HG02759 (cell line): ENCODE measurements around the gene YIPF4.
A peak's percentile ranks its signal among the peaks of the same experiment; 100 is the strongest.
"Not testable (repeated sequence)": the region's sequence is repeated elsewhere in the genome, so short reads cannot be mapped to it uniquely, and the experiment has no call there.

Experiments
- ATAC-seq: cut with Tn5 transposase; IDR thresholded peaks from one replicate; pipeline ENCODE4 v1.9.1; 2021; ENCODE audit warnings: mild to moderate bottlenecking, moderate library complexity; ENCODE audit not compliant: unreplicated experiment

The YIPF4 gene

DNA sequence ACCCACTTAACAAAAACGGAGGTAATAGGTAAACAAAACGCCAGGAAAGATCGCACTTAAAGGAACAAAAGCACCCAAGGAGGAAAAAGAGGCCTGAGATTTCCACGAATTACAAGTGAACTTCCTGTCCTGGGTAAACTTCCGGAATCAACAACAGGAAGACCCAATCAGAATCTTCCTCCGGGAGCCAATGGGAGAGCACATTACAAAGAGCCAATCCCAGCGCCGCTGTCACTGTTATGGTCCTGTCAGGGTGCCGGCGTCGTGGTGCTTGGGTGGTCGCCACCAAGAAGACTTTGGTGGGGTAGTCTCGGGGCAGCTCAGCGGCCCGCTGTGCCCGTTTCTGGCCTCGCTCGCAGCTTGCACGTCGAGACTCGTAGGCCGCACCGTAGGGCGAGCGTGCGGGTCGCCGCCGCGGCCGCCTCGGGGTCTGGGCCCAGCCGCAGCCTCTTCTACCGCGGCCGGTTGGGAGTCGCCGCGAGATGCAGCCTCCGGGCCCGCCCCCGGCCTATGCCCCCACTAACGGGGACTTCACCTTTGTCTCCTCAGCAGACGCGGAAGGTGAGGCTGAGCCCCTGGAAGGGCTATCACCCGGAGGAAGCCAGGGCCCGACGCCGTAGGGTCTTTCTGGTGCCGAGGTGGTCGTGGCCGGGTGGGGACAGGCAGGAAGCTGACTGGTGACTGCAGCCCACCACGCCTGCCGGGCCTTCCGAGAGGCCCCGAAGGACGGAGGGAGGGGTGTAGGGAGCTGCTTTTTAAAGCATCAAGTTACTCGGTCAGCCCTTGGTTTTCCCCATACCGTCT is at the start of gene YIPF4:
Gene YIPF4 (plus strand): TSS at position 231 of the 804 bp plus-strand sequence. CDS start 252 bp downstream, at position 483.
- peak; percentile 98 for ATAC-seq

DNA sequence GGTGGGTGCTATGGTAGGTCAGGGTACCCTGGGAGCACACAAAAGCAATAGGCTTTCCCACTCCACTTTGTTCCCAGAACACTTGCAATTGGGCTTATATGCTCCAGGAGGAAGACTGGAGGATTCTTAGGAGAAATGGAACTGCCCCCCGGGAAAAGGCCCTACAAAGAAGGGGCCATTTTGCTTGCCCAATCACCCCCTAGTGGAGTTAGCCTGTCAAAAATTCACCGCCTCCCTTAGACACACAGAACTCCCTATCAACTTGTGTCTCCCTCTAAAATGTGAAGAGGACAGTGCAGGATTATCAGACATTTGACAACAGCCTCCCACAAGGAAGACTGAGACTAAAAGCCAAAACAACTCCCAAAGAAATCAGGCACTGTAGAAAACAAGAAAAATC is 49.5 kb upstream of the YIPF4 start:
- no peak for ATAC-seq

DNA sequence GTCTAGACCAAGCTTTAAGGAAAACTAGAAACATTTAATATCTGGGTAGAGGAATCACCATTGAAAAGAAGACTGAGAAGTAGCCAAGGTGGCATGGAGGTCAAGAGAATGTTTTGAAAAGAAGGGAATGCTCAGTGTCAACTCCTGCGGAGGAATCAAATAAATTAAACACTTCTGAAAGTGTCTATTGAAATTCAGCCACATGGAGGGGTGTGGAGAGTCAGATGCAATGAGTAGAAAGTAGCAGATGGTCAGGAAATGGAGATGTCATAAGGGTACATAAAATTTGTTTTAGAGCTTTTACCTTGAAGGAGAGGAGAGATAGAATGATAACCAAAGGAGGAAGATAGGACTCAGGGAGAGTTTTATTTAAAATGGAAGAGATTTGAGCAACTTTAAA is 48.1 kb upstream of the YIPF4 start:
- ATAC-seq = no peak

DNA sequence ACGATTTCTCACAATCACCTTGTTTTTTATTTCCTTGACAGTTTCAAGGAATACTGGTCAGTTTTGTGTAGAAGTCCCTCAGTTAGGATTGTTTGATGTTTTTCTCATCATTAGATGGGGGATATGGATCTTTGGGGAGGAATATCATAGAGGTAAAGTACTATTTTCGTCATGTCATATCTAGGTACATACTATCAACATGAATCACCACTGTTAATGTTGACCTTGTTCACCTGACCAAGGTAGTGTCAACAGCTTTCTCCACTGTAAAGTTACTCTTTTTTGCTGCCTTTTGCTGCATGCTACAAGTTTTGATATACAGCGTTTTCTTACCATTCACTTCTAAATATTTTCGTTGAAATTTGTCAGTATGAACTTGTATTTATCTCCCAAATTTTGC is 45.7 kb upstream of the YIPF4 start:
- no peak for ATAC-seq

DNA sequence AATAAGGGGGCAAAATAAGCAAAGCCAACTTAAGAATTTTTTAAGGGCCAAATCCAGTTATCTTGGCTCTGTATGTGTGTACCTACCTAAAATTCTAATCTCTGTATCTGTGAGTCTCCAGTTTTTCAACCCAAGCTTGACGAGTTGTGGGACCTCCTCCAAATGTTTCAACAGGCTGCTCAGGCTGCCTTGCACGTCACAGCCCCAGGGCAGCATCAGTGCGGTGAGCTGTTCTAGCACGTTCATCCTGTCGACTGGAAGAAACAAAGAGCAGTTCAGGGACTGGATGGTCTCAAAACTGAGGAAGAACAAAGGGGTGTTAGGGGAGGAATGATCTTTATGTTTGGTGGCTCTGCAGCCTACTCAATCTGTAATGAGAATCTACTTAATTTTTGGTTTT is 42.4 kb upstream of the YIPF4 start:
- no peak for ATAC-seq

DNA sequence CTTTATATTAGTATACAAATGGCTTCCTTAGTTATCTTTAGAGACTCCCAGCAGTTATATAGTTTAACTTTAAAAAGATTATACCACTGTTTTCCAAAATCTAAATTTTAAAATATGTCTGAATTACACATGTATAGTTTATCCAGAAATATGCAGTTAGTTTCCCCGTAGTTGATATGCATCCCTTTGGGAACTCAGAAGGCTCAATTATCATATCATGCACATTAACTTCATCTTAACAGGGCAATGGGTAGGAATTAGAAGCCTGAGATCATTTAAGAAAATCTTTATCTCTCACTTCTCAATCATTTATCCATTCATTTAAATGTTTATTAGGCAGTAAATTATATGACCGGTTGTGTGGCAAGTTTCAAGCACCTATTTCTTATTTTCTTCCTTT is 40.2 kb upstream of the YIPF4 start:
- no peak for ATAC-seq

DNA sequence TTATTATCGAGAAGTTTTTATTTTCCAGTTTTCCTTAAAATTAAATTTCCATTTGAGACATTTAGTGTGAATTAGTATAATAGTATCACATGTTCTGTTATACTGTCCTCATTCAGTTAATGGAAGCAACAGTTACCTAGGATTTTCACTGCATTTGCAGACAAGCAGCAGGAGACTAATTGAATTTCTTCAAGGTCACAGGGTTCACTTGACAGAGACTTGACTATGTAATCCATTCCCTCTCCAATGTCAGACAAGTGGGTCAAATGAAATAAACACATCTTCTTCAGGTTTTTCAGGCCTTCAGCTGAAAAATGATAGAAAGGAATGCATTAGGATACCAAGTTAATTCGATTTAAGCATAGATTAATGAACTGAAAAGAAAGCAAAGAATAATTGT is 39.7 kb upstream of the YIPF4 start:
- ATAC-seq = no peak

DNA sequence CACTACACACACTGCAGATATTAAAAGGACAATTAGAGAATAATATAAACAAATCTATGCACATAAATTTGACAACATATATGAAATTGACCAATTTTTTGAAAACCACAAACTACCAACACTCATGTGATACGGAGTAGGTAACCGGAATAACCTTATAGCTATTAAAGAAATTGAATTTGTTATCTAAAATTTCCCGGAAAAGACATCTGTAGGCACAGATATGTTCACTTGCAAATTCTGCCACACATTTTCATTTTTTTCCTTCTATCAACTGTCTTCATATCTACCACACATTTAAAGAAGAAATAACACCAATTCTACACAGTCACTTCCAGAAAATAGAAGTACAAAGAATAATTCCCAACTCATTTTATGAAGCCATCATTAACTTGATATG is 35.4 kb upstream of the YIPF4 start:
- no peak for ATAC-seq

DNA sequence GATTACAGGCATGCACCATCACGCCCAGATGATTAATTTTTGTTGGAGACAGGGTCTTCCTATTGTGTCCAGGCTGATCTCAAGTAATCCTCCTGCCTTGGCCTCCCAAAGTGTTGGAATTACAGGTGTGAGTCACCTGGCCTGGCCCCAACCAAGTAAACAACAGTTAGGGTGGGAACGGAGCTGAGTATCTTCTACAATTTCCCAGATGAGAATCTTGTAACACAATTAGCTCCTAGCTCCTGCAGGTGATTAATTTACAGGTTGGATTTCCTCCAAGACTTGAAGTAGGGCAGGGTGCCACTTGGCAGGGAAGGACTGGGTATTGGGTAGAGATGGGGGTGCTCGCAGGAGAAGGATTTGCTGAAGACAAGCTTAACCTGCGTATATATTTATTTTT is 30.8 kb upstream of the YIPF4 start:
- no peak for ATAC-seq

DNA sequence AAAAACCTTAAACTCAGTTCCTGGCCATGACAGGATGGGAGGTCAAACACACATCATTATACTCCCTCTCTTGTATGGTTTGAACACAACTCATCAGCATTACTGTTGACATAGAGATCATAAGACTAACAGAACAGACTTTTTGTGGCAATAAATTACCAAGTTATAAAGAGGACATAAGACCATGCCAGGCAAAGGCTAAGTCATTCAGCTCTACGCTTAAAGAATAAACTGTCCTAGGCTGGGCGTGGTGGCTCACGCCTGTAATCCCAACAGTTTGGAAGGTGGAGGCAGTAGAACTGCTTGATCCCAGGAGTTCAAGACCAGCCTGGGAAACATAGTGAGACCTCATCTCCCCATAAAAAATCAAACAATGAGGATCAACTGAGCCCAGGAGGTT is 29.4 kb upstream of the YIPF4 start:
- ATAC-seq = no peak

DNA sequence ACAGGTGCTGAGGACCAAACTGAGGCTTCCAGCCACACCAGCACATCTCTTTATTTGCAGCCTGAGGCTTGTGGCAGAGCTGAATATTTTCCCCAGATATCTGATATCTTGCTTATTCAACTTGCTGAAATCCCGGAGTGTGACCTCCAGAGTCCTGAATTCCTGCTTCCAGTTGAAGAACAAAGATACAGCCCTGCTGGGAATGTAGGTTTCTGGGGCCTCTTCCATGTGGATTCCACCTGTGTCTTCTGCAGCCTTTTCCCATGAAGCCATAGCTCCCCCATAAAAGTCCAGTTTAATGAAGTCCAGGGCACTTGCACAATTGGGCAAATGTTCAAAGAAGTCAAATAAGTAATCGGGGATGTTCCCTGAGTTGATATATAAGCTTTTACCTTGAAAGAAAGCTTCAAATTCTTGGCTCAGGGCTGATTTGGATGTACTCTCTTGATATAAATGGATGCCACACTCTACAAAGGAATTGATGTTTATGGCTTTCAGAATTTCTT is 27.9 kb upstream of the YIPF4 start:
- ATAC-seq = no peak

DNA sequence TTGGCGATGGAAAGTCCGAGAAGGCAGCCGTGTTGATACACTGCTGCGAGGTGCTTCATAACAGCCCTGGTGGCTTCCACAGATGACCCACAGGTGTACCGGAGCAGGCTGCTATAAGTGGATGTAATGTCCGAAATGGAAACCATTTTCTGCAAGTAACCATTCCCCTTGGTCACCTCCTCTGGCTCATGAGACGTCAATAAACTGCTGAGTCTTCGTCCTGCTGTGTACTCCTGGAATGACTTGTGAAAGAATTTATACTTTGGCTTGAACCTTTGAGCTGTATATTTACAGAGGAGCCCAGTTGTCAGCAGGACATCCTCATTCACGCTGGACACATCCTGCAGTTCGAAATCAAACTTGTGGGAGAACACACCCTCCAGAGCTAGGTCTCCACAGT is 27.4 kb upstream of the YIPF4 start:
- no peak for ATAC-seq

DNA sequence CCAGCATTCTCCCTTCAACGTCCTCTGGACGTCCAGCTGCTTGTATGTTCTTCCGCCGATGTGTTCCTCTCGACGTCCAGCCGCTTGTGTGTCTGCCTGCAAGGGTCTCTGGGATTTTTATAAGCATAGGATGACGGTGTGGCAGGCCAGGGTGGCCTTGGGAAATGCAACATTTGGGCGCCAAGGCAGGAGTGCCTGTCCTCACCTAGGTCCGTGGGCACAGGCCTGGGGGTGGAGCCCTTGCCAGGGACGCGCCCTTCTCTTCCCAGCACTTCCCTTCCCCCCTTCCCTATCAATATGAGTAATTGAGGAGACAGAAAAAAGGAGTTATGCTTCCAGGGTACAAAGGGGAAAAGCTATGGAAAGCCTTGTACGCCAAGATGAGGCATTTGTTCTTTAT is 19.5 kb upstream of the YIPF4 start:
- no peak for ATAC-seq

DNA sequence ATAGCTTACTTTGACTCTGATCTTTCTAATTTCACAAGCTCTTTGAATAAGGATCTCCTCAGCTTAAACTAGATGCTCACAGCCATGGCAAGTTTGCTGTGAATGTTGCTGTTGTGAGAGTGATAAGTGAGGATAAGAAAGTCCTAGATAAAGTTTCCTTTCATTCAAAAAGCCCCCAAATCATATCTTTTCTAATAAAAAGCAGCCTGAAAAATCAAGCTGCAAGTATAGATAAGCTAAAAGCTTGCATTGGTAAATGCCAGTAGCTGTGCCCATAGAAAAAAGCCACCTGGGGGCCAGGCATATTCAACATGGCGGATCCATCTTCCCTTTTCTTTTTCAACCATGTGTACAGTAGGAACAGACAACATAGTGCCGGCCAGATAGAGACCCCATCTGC is 17.3 kb upstream of the YIPF4 start:
- no peak for ATAC-seq

DNA sequence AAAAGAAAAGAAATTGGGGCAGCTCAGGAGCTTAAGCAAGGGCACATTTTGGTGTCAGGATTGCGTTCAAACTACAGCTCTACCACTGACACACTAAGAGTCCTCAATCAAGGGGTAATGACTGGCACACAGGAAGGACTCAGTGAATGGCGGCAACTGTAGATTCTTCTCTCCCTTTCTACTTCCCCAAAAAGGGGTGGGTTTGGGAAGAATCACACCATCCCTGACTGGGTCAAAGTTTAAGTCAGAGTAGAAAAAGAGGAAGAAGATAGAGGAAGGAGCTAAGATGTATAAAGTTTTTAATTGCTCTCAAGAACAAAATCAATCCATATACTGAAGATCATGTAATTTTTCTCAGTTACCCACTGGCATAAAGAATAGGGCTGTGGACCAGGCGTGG is 15.6 kb upstream of the YIPF4 start:
- no peak for ATAC-seq

DNA sequence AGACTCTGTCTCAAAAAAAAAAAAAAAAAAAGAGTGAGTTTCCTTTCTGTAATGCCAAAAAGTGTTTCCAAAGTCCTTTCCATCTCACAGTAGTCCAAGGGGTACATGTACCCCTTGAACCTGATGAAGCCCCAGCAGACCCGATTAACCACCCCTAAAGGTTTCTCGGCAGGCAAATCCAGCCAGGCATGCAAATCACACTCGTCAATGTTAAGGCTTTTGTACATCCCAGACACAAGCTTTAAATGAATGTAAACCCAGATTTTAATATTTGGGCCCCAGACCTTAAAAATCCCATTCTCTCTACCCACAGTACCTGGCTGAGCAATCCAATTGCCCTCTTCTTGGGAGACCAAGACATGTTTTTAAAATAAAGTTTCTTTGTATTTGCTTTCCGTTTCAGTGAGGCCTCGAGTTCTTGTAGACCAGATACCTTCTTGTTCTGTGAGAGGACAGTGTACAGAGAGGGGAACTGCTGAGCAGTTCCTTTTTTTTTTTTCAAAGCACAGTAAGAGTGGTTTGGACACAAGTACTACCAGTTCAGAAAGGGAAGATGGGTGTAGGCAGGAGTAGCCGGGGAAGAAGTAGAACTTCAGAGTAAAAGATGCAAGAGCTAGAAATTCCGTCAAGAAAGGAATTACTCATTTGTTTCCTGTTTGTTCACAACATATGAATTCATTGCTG is 13.1 kb upstream of the YIPF4 start, which contains the start of gene NLRC4:
Gene NLRC4 (minus strand): TSS at position 465 of the 684 bp plus-strand sequence. CDS start 8,111 bp downstream, outside the sequence.
- ATAC-seq = peak; percentile 93

DNA sequence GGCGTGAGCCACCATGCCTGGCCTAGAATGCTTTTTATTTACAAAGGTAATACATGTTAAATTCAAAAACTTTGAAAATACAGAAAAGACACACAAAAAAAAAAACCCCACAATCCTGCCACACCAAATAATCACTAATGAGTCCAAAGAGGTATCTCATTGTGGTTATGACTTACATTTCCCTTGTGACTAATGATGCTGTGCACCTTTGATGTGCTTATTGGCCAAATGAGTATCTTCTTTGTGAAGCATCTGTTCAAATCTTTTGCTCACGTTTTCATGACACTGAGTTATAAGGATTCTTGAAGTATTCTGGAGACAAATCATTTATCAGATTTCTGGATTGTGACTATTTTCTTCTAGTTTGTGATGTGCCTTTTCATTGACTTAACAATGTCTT is 6.6 kb upstream of the YIPF4 start:
- ATAC-seq = no peak

DNA sequence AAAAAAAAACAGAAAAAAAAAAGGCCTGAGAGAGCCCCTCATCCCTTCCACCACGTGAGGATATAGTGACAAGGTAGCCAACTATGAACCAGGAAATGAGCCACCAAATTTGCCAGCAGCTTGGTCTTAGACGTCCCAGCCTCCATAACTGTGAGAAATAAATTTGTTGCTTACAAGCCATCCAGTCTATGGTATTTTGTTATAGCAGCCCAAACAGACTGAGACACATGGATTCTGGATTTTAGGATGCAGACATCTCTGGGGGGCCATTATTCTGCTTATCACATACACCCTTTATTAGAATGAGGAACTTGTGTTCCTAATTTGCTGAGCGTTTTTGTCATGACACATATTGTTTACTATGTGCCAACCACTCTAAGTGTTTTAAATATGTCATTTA is 5.4 kb upstream of the YIPF4 start:
- no peak for ATAC-seq

DNA sequence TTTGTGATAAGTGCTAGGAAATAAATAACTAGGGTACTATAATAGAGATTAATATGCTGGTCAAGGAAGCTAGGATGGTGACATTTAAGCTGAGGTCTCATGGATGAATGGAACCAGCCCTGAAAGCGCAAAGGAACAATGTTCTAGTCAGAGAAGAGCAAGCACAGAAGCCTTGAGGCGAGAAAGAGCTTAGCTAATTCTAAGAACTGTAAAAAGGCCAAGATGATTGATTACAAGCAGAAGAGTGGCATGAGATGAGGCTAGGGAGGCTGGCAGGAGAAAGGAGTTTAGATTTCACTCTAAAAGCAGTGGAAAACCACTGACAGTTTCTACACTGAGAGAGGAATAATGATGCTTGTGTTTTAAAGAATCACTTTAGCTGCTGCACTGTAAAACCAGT is 3.4 kb upstream of the YIPF4 start:
- ATAC-seq = no peak

DNA sequence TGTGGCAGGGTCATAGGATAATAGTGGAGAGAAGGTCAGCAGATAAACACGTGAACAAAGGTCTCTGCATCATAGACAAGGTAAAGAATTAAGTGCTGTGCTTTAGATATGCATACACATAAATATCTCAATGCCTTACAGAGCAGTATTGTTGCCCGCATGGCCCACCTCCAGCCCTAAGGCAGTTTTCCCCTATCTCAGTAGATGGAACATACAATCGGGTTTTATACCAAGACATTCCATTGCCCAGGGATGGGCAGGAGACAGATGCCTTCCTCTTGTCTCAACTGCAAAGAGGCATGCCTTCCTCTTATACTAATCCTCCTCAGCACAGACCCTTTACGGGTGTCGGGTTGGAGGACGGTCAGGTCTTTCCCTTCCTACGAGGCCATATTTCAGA is 1.9 kb upstream of the YIPF4 start:
- ATAC-seq = not testable (repeated sequence)

DNA sequence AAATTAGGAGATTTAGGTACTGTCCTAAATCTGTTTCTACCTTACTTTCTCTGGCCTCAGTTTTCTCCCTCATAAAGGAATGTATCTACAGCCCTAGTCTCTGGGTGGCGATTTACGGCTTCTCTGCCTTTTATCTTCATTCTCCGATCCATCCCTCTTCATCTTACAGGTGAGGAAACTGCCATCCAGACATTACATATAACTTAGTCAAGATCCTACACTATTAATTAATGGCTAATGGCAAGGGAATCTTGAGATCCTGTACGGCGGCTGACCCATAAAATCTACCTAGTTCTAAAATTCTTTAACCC is 386 bp upstream of the YIPF4 start:
- ATAC-seq = peak; percentile 5

DNA sequence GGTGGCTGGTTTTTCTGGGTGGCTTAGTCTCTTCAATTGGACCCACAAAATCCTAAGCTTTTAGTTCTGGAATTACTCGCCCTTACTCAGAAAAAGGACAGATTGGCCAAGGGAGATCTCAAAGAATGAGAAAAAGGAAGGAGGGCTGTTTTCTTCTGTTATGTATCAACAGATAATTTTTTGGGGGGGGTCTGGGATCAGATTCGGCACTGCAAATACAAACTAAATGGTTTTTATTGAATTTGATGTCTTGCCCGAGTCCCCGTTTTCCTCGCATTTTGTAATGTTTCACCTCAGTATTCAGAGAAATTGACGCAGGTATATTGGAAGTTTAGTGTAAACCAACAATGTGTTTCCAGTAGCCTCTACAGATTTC is 762 bp downstream of the YIPF4 start:
- ATAC-seq = no peak
